SK-N-SH (cell line): ENCODE results near the gene SH3D21. TPM values are rescaled to one million over a fixed set of nuclear protein-coding genes. Genes with fewer than 3 reads are reported as not detected.
A peak's percentile ranks its signal among the peaks of the same experiment; 100 is the strongest.

ENCODE experiments used
- CTCF ChIA-PET: fragments of 300-600, 350-600 bp; formaldehyde crosslinking; extraction: SDS; loops from one replicate; lab custom pipeline; 2021; lab: Yijun Ruan, JAX
- POLR2A ChIA-PET: fragments of 350-600 bp; sonication (Branson Sonifier 250); formaldehyde crosslinking; extraction: SDS; loops from one replicate; lab custom pipeline; 2020; ENCODE audit warnings: antibody characterized with exemption, inconsistent platforms; lab: Yijun Ruan, JAX
- DNase-seq: peaks from one replicate; pipeline ENCODE4 v3.0.0; 2012
- H2AFZ ChIP-seq: fragments of 200-600 bp; sonication (generic); 2 replicates; pipeline ENCODE4 v1.8.1; 2016; ENCODE audit warnings: antibody characterized with exemption, mild to moderate bottlenecking, low read depth
- H3F3A ChIP-seq: fragments of 200-600 bp; sonication (generic); replicated peaks from 2 replicates; pipeline ENCODE3; 2016; ENCODE audit warnings: antibody characterized with exemption, mild to moderate bottlenecking; ENCODE audit not compliant: insufficient read depth
- H3K27ac ChIP-seq, 2 experiments: fragments of 200-500 bp in 1 of 2; fragments of 200-600 bp in 1 of 2; sonication (Bioruptor generic) in 1 of 2; sonication (generic), shearing (Covaris generic) in 1 of 2; 2 replicates each; pipeline versions ENCODE4 v1.5.1 to v1.6.1; 2014 to 2016; ENCODE audit warnings: low read depth in 2 of 2, inconsistent platforms in 1 of 2, low read length in 1 of 2, mild to moderate bottlenecking in 1 of 2, mixed read lengths in 1 of 2
- H3K27me3 ChIP-seq: fragments of 200-600 bp; sonication (generic), shearing (Covaris generic); 2 replicates; pipeline ENCODE4 v1.6.1; 2016; ENCODE audit warnings: mixed run types; ENCODE audit not compliant: insufficient read depth
- H3K36me3 ChIP-seq, 2 experiments: fragments of 200-500 bp in 1 of 2; fragments of 200-600 bp in 1 of 2; sonication (Bioruptor generic) in 1 of 2; sonication (generic) in 1 of 2; replicated peaks in 1 of 2; 2 replicates each; pipeline versions ENCODE3 to v1.5.1; 2014 to 2016; ENCODE audit warnings: low read length in 1 of 2, mild to moderate bottlenecking in 1 of 2; ENCODE audit not compliant: insufficient read depth in 2 of 2, control insufficient read depth in 1 of 2
- H3K4me1 ChIP-seq, 2 experiments: fragments of 200-500 bp in 1 of 2; fragments of 200-600 bp in 1 of 2; sonication (Bioruptor generic) in 1 of 2; sonication (generic), shearing (Covaris generic) in 1 of 2; 2 replicates each; pipeline versions ENCODE4 v1.5.1 to v1.6.1; 2014 to 2016; ENCODE audit warnings: low read depth in 1 of 2, low read length in 1 of 2, mixed run types in 1 of 2; ENCODE audit not compliant: insufficient read depth in 2 of 2, control insufficient read depth in 1 of 2
- H3K4me2 ChIP-seq: fragments of 200-600 bp; sonication (generic), shearing (Covaris generic); 2 replicates; pipeline ENCODE4 v1.6.1; 2017; ENCODE audit warnings: mixed run types
- H3K4me3 ChIP-seq, 2 experiments: fragments of 200-500 bp in 1 of 2; fragments of 200-600 bp in 1 of 2; sonication (Bioruptor generic) in 1 of 2; sonication (generic), shearing (Covaris generic) in 1 of 2; 2 replicates each; pipeline versions ENCODE4 v1.5.1 to v1.8.1; 2014 to 2016; ENCODE audit warnings: low read depth in 2 of 2, inconsistent platforms in 1 of 2, low read length in 1 of 2, mild to moderate bottlenecking in 1 of 2, mixed read lengths in 1 of 2, moderate library complexity in 1 of 2
- H3K79me2 ChIP-seq: fragments of 200-600 bp; sonication (generic); 2 replicates; pipeline ENCODE4 v1.8.1; 2017; ENCODE audit warnings: mild to moderate bottlenecking; ENCODE audit not compliant: insufficient read depth
- H3K9ac ChIP-seq: fragments of 200-600 bp; sonication (generic); 2 replicates; pipeline ENCODE4 v1.6.1; 2017; ENCODE audit warnings: mixed run types
- H3K9me2 ChIP-seq: fragments of 200-600 bp; sonication (generic); 2 replicates; pipeline ENCODE4 v1.6.1; 2017; ENCODE audit warnings: mixed run types
- H3K9me3 ChIP-seq: fragments of 200-600 bp; sonication (generic); 2 replicates; pipeline ENCODE4 v1.6.1; 2017; ENCODE audit warnings: mixed run types, mild to moderate bottlenecking, moderate library complexity
- H4K20me1 ChIP-seq: fragments of 200-600 bp; sonication (generic); 2 replicates; pipeline ENCODE4 v1.6.1; 2017; ENCODE audit warnings: mild to moderate bottlenecking, mixed run types; ENCODE audit not compliant: insufficient read depth
- CHD2 ChIP-seq: fragments of 150-350 bp; IDR thresholded peaks from 2 replicates; pipeline ENCODE4 v1.6.1; 2018; ENCODE audit warnings: low read length; ENCODE audit not compliant: partially characterized antibody
- CTCF ChIP-seq: fragments of 200-600 bp; sonication (generic); IDR thresholded peaks from 2 replicates; pipeline ENCODE4 v1.6.1; 2017; ENCODE audit warnings: antibody characterized with exemption, mild to moderate bottlenecking, moderate library complexity
- EP300 ChIP-seq, 2 experiments: IDR thresholded peaks; 2 replicates each; pipeline versions ENCODE4 v1.4.0 to v1.6.1; 2012; ENCODE audit warnings: borderline replicate concordance in 1 of 2, low read depth in 1 of 2, low read length in 1 of 2
- FOSL2 ChIP-seq: IDR thresholded peaks from 2 replicates; pipeline ENCODE4 v1.4.0; 2012; ENCODE audit warnings: low read depth, mild to moderate bottlenecking, moderate library complexity, borderline replicate concordance
- GABPA ChIP-seq: IDR thresholded peaks from 2 replicates; pipeline ENCODE4 v1.4.0; 2012; ENCODE audit warnings: low read depth, mild to moderate bottlenecking
- JUND ChIP-seq: IDR thresholded peaks from 2 replicates; pipeline ENCODE4 v1.4.0; 2012
- NRF1 ChIP-seq: IDR thresholded peaks from 2 replicates; pipeline ENCODE4 v1.6.1; 2012; ENCODE audit warnings: low read depth, mild to moderate bottlenecking, low read length
- POLR2AphosphoS5 ChIP-seq: IDR thresholded peaks from 2 replicates; pipeline ENCODE4 v1.6.1; 2012; ENCODE audit warnings: low read depth, low read length
- RAD21 ChIP-seq: IDR thresholded peaks from 2 replicates; pipeline ENCODE4 v1.6.1; 2012; ENCODE audit warnings: mild to moderate bottlenecking, low read length
- SIN3A ChIP-seq: IDR thresholded peaks from 2 replicates; pipeline ENCODE4 v1.6.1; 2012; ENCODE audit warnings: low read depth, mild to moderate bottlenecking, low read length, moderate library complexity, borderline replicate concordance
- USF1 ChIP-seq: IDR thresholded peaks from 2 replicates; pipeline ENCODE4 v1.4.0; 2012; ENCODE audit warnings: low read depth, borderline replicate concordance
- YY1 ChIP-seq: IDR thresholded peaks from 2 replicates; pipeline ENCODE4 v1.4.0; 2012; ENCODE audit warnings: low read depth, mild to moderate bottlenecking
- WGBS: methylation state at CpG from one replicate; pipeline ENCODE4 v1.1.6; 2017; ENCODE audit warnings: low lambda C conversion rate; 5-methylcytosine and 5-hydroxymethylcytosine counted together
- polyA plus RNA-seq, 3 experiments: library from polyadenylated mRNA; depleted of rRNA; stranded (reverse); fragments of >200 nt; gene quantifications; 2 replicates each; pipeline ENCODE4 v1.2.3, GENCODE V29; 2012

SH3D21 gene
- polyA plus RNA-seq, 1 of the 3 experiments (the other 2 are of a cell fraction), result 1.6 TPM

- no peak overlapping the region for H3K4me3 ChIP-seq
- POLR2A ChIA-PET, result no interaction called here
- no peaks in the 10 kb centered on the region for H3K9me3 ChIP-seq
- H3K9ac ChIP-seq, result no peak overlapping the region
- peaks cover 10 to 14% of the 10 kb centered on the region in 2 experiments; a peak in 3 of 4 replicates for H3K4me1 ChIP-seq
- CTCF ChIA-PET, result interaction anchor here (2.1 to 3.1 kb wide), 2 partner anchors 64 to 155 kb away, joined by 7 to 11 read pairs; partner anchors contain the start of gene TRAPPC3
- H3K36me3 ChIP-seq, result peaks cover 46 to 57% of the 10 kb centered on the region in 2 experiments
- H3F3A ChIP-seq, result peaks cover 45% of the 10 kb centered on the region
- H3K79me2 ChIP-seq, result peaks cover 28% of the 10 kb centered on the region; the same call in 1 of the 2 replicates
- DNase-seq, result no peak
- H3K27me3 ChIP-seq, result no peaks in the 10 kb centered on the region
- no peaks in the 10 kb centered on the region for H3K9me2 ChIP-seq
- peaks cover 12% of the 10 kb centered on the region for H4K20me1 ChIP-seq
- 90% methylated on average over 7 of the region's 7 CpGs for WGBS
- H2AFZ ChIP-seq, result no peak overlapping the region
- no peak for TF ChIP-seq USF1
- TF ChIP-seq JUND, result no peak
- no peak for TF ChIP-seq GABPA
- TF ChIP-seq POLR2AphosphoS5, result no peak
- TF ChIP-seq CTCF, result no peak
- TF ChIP-seq SIN3A, result no peak
- TF ChIP-seq FOSL2, result no peak
- TF ChIP-seq CHD2, result no peak
- no peak for TF ChIP-seq RAD21
- no peak for TF ChIP-seq NRF1
- no peak overlapping the region; a peak in 1 of 4 replicates for H3K27ac ChIP-seq
- H3K4me2 ChIP-seq, result no peak overlapping the region
Observed at GRCh38 chr1:36304521-36304920, 1.6 kb upstream of the SH3D21 start.

- H3K4me3 ChIP-seq, result no peak overlapping the region
- no peaks in the 10 kb centered on the region for H3K27me3 ChIP-seq
- no peak overlapping the region for H2AFZ ChIP-seq
- no peaks in the 10 kb centered on the region for H3K9me2 ChIP-seq
- POLR2A ChIA-PET, result interaction anchor here (2.0 kb wide), 1 partner anchor 14 kb away, joined by 6 read pairs; no protein-coding TSS in a partner anchor
- H3K9me3 ChIP-seq, result no peaks in the 10 kb centered on the region
- peak overlapping the region in 1 of 2 experiments; percentile 17; a peak in 1 of 4 replicates for H3K27ac ChIP-seq
- CTCF ChIA-PET, result interaction anchor here (1.0 to 3.1 kb wide), 6 partner anchors 10 to 156 kb away, joined by 3 to 11 read pairs (median 6); partner anchors contain the start of gene TRAPPC3
- no peak overlapping the region for H3K9ac ChIP-seq
- H3K4me2 ChIP-seq, result no peak overlapping the region
- TF ChIP-seq NRF1, result no peak
- no peak for TF ChIP-seq EP300 (IDR thresholded peaks at IDR 0.05; ENCODE audit: borderline replicate concordance in 1 of 2, low read depth in 1 of 2, low read length in 1 of 2)
- no peak for TF ChIP-seq JUND
- no peak for TF ChIP-seq YY1
- H4K20me1 ChIP-seq, result peaks cover 6% of the 10 kb centered on the region
- DNase-seq, result no peak
- peaks cover 4 to 14% of the 10 kb centered on the region in 2 experiments; a peak in 3 of 4 replicates for H3K4me1 ChIP-seq
- 82% methylated on average over 8 of the region's 10 CpGs for WGBS
- H3K79me2 ChIP-seq, result peaks cover 26% of the 10 kb centered on the region; the same call in 1 of the 2 replicates
- H3K36me3 ChIP-seq, result peaks cover 45 to 63% of the 10 kb centered on the region in 2 experiments
- H3F3A ChIP-seq, result peaks cover 39% of the 10 kb centered on the region
Observed at GRCh38 chr1:36304970-36305914, 926 bp upstream of the SH3D21 start.
